GM10266 (cell line): ENCODE results near the gene TMTC2.

Source experiments
- DNase-seq: peaks from one replicate; pipeline ENCODE4 v3.0.0; 2012; ENCODE audit errors: extremely low spot score
- TF ChIP-seq, protein P1 (sequence below): IDR thresholded peaks from 2 replicates; pipeline ENCODE4 v1.5.1; 2012; ENCODE audit warnings: mild to moderate bottlenecking, low read depth; ENCODE audit not compliant: control insufficient read depth, insufficient read depth; ENCODE audit errors: missing control alignments

Gene TMTC2

DNA sequence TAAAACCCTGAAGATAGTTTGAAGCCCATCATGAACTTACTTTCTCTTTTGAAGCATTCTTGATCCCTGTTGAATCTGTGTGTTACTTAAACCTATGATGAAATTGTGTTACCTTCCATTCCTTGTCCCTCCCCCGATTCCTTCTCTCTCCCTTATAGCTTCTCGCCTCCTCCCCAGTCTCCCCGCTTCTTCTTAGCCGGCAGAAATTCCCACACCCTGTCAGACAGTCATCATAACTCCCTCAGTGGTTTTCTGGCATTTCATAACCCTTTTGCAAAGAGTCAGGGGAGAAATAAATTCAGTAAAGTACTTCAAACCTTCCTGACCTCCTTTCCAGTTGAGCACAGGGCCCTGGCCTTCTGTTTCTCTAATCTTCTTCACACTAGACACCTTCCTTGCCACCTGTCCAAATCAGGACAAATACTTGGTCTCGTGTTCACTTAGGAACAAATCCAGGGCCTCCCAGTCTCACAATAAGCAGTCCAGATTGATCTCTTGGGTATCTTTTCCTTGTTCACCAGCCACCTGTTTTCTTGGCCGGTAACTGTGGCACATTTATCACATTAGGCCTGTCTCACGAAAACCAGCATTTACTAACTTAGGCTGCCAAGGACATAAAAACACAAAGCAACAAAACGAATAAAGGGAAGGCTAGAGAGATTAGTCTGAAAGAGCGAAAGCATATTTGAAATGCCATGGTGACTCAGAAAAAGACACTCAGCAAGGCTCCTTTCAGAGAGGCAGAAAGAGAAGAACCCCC, 355.9 kb downstream of the TMTC2 start:
- DNase-seq: no peak
- TF ChIP-seq, protein P1, sequence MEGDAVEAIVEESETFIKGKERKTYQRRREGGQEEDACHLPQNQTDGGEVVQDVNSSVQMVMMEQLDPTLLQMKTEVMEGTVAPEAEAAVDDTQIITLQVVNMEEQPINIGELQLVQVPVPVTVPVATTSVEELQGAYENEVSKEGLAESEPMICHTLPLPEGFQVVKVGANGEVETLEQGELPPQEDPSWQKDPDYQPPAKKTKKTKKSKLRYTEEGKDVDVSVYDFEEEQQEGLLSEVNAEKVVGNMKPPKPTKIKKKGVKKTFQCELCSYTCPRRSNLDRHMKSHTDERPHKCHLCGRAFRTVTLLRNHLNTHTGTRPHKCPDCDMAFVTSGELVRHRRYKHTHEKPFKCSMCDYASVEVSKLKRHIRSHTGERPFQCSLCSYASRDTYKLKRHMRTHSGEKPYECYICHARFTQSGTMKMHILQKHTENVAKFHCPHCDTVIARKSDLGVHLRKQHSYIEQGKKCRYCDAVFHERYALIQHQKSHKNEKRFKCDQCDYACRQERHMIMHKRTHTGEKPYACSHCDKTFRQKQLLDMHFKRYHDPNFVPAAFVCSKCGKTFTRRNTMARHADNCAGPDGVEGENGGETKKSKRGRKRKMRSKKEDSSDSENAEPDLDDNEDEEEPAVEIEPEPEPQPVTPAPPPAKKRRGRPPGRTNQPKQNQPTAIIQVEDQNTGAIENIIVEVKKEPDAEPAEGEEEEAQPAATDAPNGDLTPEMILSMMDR: no peak

GRCh38 chr12:83044736-83045135, 358.0 kb downstream of the TMTC2 start:
- TF ChIP-seq, protein P1: no peak
- DNase-seq: no peak

DNA sequence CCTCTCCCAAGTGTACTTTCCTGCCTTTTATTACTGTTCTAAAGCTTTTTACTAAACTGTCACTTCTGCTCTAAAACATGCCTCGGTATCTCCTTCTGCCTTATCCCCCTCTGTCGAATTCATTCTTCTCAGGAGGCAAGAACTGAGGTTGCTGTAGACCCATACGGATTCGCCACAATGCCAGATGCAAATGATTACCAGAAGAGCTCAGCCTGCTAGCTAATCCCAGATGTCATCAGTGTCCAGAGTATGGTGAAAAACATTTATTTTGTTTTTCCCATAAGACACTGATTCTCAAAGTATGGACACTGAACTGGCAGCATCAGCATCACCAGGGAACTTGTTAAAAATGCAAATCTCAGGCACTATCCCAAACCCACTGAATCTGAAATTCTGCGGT, 359.3 kb downstream of the TMTC2 start:
- no peak for DNase-seq
- TF ChIP-seq, protein P1: no peak

- TF ChIP-seq, protein P1: no peak
- no peak for DNase-seq
These were observed 362.6 kb downstream of the TMTC2 start for GRCh38 chr12:83049306-83049705.

- DNase-seq: no peak
- TF ChIP-seq, protein P1: no peak
These were observed 366.3 kb downstream of the TMTC2 start for GRCh38 chr12:83052890-83053541.

DNA sequence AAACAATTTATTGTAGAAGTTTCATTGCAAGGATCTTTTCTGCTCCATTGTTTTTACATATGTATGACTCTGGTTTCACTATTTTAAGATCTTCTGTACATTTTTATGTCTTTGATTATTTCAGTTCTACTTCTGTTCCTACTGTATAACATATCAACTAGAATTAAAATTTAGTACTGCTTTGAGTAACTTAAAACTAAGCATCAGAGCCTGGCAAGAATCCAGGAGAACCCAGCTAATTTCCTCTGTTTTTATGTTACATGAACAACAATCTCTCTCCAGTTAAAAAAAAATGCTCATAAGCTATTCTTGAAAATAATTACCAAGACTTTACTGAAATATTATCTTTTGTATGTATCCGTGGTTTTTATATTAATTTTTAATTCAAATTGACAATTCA, 370.7 kb downstream of the TMTC2 start:
- TF ChIP-seq, protein P1: no peak
- DNase-seq: no peak

- TF ChIP-seq, protein P1: no peak
- DNase-seq: no peak
These were observed 372.4 kb downstream of the TMTC2 start for GRCh38 chr12:83059107-83059506.
